K562 (cell line): ENCODE results near the gene PLD3. TPM values are rescaled to one million over a fixed set of nuclear protein-coding genes. Genes with fewer than 3 reads are reported as not detected.

Experiments used
- ASH1L ChIP-seq: fragments of 450-650 bp; IDR thresholded peaks from 2 replicates; pipeline ENCODE4 v1.6.1; 2018; ENCODE audit warnings: borderline replicate concordance, mild to moderate bottlenecking, low read depth; ENCODE audit not compliant: partially characterized antibody
- BHLHE40 ChIP-seq: IDR thresholded peaks from 2 replicates; pipeline ENCODE4 v1.6.1; 2011; ENCODE audit warnings: low read length, improper control_type of control experiment
- CTBP1 ChIP-seq: fragments of 450-650 bp; IDR thresholded peaks from 2 replicates; pipeline ENCODE4 v1.6.1; 2016; ENCODE audit warnings: borderline replicate concordance
- GABPB1 ChIP-seq: sonication (generic); formaldehyde crosslinking; IDR thresholded peaks from 2 replicates; pipeline ENCODE4 v1.8.0; 2022; ENCODE audit warnings: mild to moderate bottlenecking, missing genetic modification reagents
- GTF2A2 ChIP-seq: IDR thresholded peaks from 2 replicates; pipeline ENCODE4 v1.6.1; 2016; ENCODE audit warnings: mild to moderate bottlenecking, missing genetic modification characterization, missing compliant biosample characterization
- KDM2B ChIP-seq: fragments of 250-450 bp; sonication (Bioruptor Pico); IDR thresholded peaks from 2 replicates; pipeline ENCODE4 v1.8.0; 2021; ENCODE audit warnings: mild to moderate bottlenecking, moderate library complexity
- MTA3 ChIP-seq: fragments of 450-650 bp; formaldehyde crosslinking; IDR thresholded peaks from 2 replicates; pipeline ENCODE4 v1.6.1; 2017; ENCODE audit warnings: mild to moderate bottlenecking, borderline replicate concordance
- NCOA6 ChIP-seq: fragments of 450-650 bp; IDR thresholded peaks from 2 replicates; pipeline ENCODE4 v1.6.1; 2017; ENCODE audit warnings: mild to moderate bottlenecking
- NFRKB ChIP-seq: fragments of 450-650 bp; IDR thresholded peaks from 2 replicates; pipeline ENCODE4 v1.6.1; 2016; ENCODE audit warnings: low read depth
- NR2C2 ChIP-seq, 2 experiments: fragments of 200-800 bp in 1 of 2; sonication (Bioruptor generic) in 1 of 2; sonication (generic) in 1 of 2; formaldehyde crosslinking in 1 of 2; IDR thresholded peaks; 2 replicates each; pipeline versions ENCODE4 v1.6.1 to v1.8.0; 2016 to 2022; ENCODE audit warnings: mild to moderate bottlenecking in 1 of 2, missing compliant biosample characterization in 1 of 2, missing genetic modification characterization in 1 of 2, missing genetic modification reagents in 1 of 2
- OTX1 ChIP-seq: fragments of 450-650 bp; formaldehyde crosslinking; IDR thresholded peaks from 2 replicates; pipeline ENCODE4 v1.4.0; 2022; ENCODE audit warnings: mild to moderate bottlenecking
- PHF21A ChIP-seq: fragments of 450-650 bp; IDR thresholded peaks from 2 replicates; pipeline ENCODE4 v1.6.1; 2017; ENCODE audit warnings: low read depth, borderline replicate concordance
- PML ChIP-seq: IDR thresholded peaks from 2 replicates; pipeline ENCODE4 v1.6.1; 2012; ENCODE audit warnings: low read length, inconsistent platforms
- POU5F1 ChIP-seq: fragments of 150-350 bp; IDR thresholded peaks from 2 replicates; pipeline ENCODE4 v1.6.1; 2014; ENCODE audit warnings: borderline replicate concordance, low read length, low read depth, mild to moderate bottlenecking; ENCODE audit not compliant: partially characterized antibody
- RBBP5 ChIP-seq: fragments of 200-600 bp; sonication (generic); IDR thresholded peaks from 2 replicates; pipeline ENCODE4 v1.6.1; 2012; ENCODE audit warnings: borderline replicate concordance, mild to moderate bottlenecking, low read length, control low read depth, inconsistent platforms; ENCODE audit not compliant: insufficient read depth, poor library complexity, severe bottlenecking
- RFX5 ChIP-seq: IDR thresholded peaks from 2 replicates; pipeline ENCODE4 v1.6.1; 2011; ENCODE audit warnings: low read depth, mild to moderate bottlenecking, improper control_type of control experiment, low read length
- SIX5 ChIP-seq, 2 experiments: IDR thresholded peaks; 2 replicates each; pipeline ENCODE4 v1.6.1; 2011; ENCODE audit warnings: low read length in 2 of 2, borderline replicate concordance in 1 of 2, low read depth in 1 of 2, mild to moderate bottlenecking in 1 of 2, moderate library complexity in 1 of 2; ENCODE audit not compliant: insufficient read depth in 1 of 2
- WHSC1 ChIP-seq: IDR thresholded peaks from one replicate; pipeline ENCODE4 v1.6.1; 2012; ENCODE audit warnings: low read length, control low read depth, inconsistent platforms
- ZBTB17 ChIP-seq: fragments of 450-650 bp; formaldehyde crosslinking; IDR thresholded peaks from 2 replicates; pipeline ENCODE4 v1.4.0; 2020; ENCODE audit warnings: mild to moderate bottlenecking
- ZC3H8 ChIP-seq: fragments of 450-650 bp; IDR thresholded peaks from 2 replicates; pipeline ENCODE4 v1.6.1; 2017
- ZNF589 ChIP-seq: fragments of 200-800 bp; sonication (Bioruptor generic); IDR thresholded peaks from 2 replicates; pipeline ENCODE4 v1.6.1; 2016; ENCODE audit warnings: low read depth, missing genetic modification characterization, missing compliant biosample characterization
- ZSCAN32 ChIP-seq: fragments of 450-650 bp; formaldehyde crosslinking; IDR thresholded peaks from 2 replicates; pipeline ENCODE4 v1.4.0; 2020; ENCODE audit warnings: mild to moderate bottlenecking, moderate library complexity
- polyA plus RNA-seq, 8 experiments: library from polyadenylated mRNA; depleted of rRNA in 4 of 8; stranded (reverse) in 5 of 8; unstranded in 3 of 8; fragments of >200 nt; fragmentation: Nextera tagmentation in 2 of 8; fragmentation: Illumina TruSeq in 1 of 8; extraction: Ambion mirVana in 2 of 8; extraction: Trizol in 1 of 8; gene quantifications; 2 replicates each; pipeline versions ENCODE4 v1.2.1 to v1.2.3, GENCODE V29; 2011 to 2014; ENCODE audit warnings: inconsistent platforms in 1 of 8, missing spikeins in 1 of 8
- total RNA-seq, 7 experiments: library from RNA; depleted of rRNA in 6 of 7; stranded (reverse); fragments of >200 nt in 6 of 7; fragmentation: Illumina TruSeq in 2 of 7; extraction: Trizol in 2 of 7; gene quantifications; 2 replicates each; pipeline versions ENCODE4 v1.2.1 to v1.2.3, GENCODE V29; 2011 to 2021; ENCODE audit warnings: low replicate concordance in 1 of 7
- TF ChIP-seq, protein P1 (sequence below): fragments of 450-650 bp; conservative IDR thresholded peaks from 2 replicates; pipeline ENCODE4 v1.6.1; 2016; ENCODE audit warnings: missing genetic modification characterization, low read depth, mild to moderate bottlenecking, control low read depth, missing compliant biosample characterization
- TF ChIP-seq, protein P2 (sequence below): fragments of 200-800 bp; sonication (Bioruptor generic); IDR thresholded peaks from 2 replicates; pipeline ENCODE4 v1.6.1; 2017; ENCODE audit warnings: missing genetic modification characterization, missing compliant biosample characterization
- TF ChIP-seq, protein P3 (sequence below): sonication (generic); formaldehyde crosslinking; IDR thresholded peaks from 2 replicates; pipeline ENCODE4 v1.8.0; 2023; ENCODE audit warnings: mild to moderate bottlenecking, missing genetic modification reagents

PLD3 gene
- total and polyA plus RNA-seq, 9 of the 15 experiments (the other 6 are each of a cell fraction or from before 2014, with no cell fraction given), result 2.3 to 128 (median 72.7) TPM

DNA sequence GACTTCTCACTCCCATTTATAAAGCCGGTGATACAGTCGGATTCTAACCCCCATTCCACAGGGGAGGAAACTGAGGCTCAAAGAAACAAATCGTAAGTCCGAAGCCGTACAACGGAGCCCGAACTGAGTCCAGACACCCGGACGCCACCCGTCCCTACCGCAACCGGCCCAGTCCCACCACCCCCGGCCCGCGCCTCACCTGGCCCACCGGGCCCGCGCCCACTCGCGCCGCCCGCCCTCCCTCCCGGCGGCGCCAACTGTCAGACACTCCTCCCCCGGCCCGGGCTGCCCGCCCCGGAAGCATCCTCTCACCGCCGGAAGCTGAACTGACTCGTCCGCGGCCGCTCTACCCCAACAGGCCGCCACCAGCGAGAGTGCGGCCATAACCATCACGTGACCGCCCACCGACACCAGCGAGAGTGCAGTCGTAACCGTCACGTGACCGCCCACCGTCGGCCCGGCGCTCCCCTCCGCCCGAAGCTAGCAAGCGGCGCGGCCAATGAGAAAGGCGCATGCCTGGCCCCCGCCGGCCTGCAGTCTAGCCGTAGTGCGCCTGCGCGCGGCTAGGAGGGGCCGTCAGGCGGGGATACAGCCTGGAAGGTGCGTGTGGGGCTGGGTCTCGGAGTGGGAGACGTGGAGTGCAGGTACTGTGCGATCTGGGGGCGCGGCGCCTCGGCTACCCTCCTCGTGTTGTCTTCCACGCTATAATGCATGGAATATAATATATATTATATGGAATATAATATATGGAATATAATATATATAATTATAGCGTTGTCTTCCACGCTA, at the start of gene PLD3, which contains the start of gene C19orf47 (continued):
- TF ChIP-seq, protein P1, sequence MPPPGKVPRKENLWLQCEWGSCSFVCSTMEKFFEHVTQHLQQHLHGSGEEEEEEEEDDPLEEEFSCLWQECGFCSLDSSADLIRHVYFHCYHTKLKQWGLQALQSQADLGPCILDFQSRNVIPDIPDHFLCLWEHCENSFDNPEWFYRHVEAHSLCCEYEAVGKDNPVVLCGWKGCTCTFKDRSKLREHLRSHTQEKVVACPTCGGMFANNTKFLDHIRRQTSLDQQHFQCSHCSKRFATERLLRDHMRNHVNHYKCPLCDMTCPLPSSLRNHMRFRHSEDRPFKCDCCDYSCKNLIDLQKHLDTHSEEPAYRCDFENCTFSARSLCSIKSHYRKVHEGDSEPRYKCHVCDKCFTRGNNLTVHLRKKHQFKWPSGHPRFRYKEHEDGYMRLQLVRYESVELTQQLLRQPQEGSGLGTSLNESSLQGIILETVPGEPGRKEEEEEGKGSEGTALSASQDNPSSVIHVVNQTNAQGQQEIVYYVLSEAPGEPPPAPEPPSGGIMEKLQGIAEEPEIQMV (tag), result no peak
- TF ChIP-seq RFX5 (no peak), ZNF589 (CRISPR knock-in tag) (peak; percentile 59; the same call in 1 of the 2 replicates), NR2C2 (CRISPR knock-in tag; IDR thresholded peaks at IDR 0.05) (peak; percentile 93), NR2C2 (tag; IDR thresholded peaks at IDR 0.05) (peak; percentile 99), POU5F1 (no peak), PML (no peak; the same call in 1 of the 2 replicates), KDM2B (no peak), RBBP5 (no peak), ZSCAN32 (CRISPR knock-in tag) (no peak), PHF21A (peak; percentile 35; the same call in 1 of the 2 replicates), OTX1 (no peak), NFRKB (no peak), MTA3 (peak; percentile 33; the same call in 1 of the 2 replicates), NCOA6 (no peak), WHSC1 (no peak), GABPB1 (peak; percentile 94), BHLHE40 (peak; percentile 99), SIX5 (IDR thresholded peaks at IDR 0.05; ENCODE audit: borderline replicate concordance in 1 of 2, insufficient read depth in 1 of 2, low read depth in 1 of 2, low read length in 2 of 2) (no peak; a peak in 1 of 4 replicates), GTF2A2 (tag) (no peak), CTBP1 (peak; percentile 55; the same call in 1 of the 2 replicates), ASH1L (no peak), ZBTB17 (CRISPR knock-in tag) (0 out of 2 replicates have a peak, but pooled peaks have one; percentile 38), ZC3H8 (no peak)
- TF ChIP-seq, protein P2, sequence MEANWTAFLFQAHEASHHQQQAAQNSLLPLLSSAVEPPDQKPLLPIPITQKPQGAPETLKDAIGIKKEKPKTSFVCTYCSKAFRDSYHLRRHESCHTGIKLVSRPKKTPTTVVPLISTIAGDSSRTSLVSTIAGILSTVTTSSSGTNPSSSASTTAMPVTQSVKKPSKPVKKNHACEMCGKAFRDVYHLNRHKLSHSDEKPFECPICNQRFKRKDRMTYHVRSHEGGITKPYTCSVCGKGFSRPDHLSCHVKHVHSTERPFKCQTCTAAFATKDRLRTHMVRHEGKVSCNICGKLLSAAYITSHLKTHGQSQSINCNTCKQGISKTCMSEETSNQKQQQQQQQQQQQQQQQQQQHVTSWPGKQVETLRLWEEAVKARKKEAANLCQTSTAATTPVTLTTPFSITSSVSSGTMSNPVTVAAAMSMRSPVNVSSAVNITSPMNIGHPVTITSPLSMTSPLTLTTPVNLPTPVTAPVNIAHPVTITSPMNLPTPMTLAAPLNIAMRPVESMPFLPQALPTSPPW (CRISPR knock-in tag), result peak; percentile 95
- TF ChIP-seq, protein P3, sequence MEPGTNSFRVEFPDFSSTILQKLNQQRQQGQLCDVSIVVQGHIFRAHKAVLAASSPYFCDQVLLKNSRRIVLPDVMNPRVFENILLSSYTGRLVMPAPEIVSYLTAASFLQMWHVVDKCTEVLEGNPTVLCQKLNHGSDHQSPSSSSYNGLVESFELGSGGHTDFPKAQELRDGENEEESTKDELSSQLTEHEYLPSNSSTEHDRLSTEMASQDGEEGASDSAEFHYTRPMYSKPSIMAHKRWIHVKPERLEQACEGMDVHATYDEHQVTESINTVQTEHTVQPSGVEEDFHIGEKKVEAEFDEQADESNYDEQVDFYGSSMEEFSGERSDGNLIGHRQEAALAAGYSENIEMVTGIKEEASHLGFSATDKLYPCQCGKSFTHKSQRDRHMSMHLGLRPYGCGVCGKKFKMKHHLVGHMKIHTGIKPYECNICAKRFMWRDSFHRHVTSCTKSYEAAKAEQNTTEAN, result no peak
